ENCODE data around the gene BMP10.

BMP10 gene

GRCh38 chr2:68885074-68885810 lies 14.0 kb upstream of the BMP10 start:
- no peak for TF ChIP-seq JUND (IDR thresholded peaks at IDR 0.05; ENCODE audit: low read depth)
- in situ Hi-C loops (cut with HindIII; ENCODE audit: low pct_unique_long_range_greater_than_20kb, low sequenced_read_pairs), result no loop called here

GRCh38 chr2:68880213-68880612 lies 9.0 kb upstream of the BMP10 start:
- in situ Hi-C loops (cut with HindIII; ENCODE audit: low pct_unique_long_range_greater_than_20kb, low sequenced_read_pairs), result no loop called here
- no peak for TF ChIP-seq JUND (IDR thresholded peaks at IDR 0.05; ENCODE audit: low read depth)
- DNase-seq (ENCODE audit: low read depth in 1 of 2, low spot score in 1 of 2), result no peak

More at GRCh38 chr2:68885074-68885810, 14.0 kb upstream of the BMP10 start:
- no peak for DNase-seq (ENCODE audit: low read depth in 1 of 2, low spot score in 1 of 2)

GRCh38 chr2:68879296-68879695 lies 8.1 kb upstream of the BMP10 start:
- in situ Hi-C loops (cut with HindIII; ENCODE audit: low pct_unique_long_range_greater_than_20kb, low sequenced_read_pairs), result no loop called here
- no peak for TF ChIP-seq JUND (IDR thresholded peaks at IDR 0.05; ENCODE audit: low read depth)

GRCh38 chr2:68878753-68879152 lies 7.6 kb upstream of the BMP10 start:
- TF ChIP-seq JUND (IDR thresholded peaks at IDR 0.05; ENCODE audit: low read depth), result no peak
- in situ Hi-C loops (cut with HindIII; ENCODE audit: low pct_unique_long_range_greater_than_20kb, low sequenced_read_pairs), result no loop called here
- no peak for DNase-seq (ENCODE audit: low read depth in 1 of 2, low spot score in 1 of 2)

More at GRCh38 chr2:68879296-68879695, 8.1 kb upstream of the BMP10 start:
- DNase-seq (ENCODE audit: low read depth in 1 of 2, low spot score in 1 of 2), result no peak

GRCh38 chr2:68878071-68878711 lies 7.0 kb upstream of the BMP10 start:
- DNase-seq (ENCODE audit: low read depth in 1 of 2, low spot score in 1 of 2), result no peak
- in situ Hi-C loops (cut with HindIII; ENCODE audit: low pct_unique_long_range_greater_than_20kb, low sequenced_read_pairs), result no loop called here
- no peak for TF ChIP-seq JUND (IDR thresholded peaks at IDR 0.05; ENCODE audit: low read depth)

- DNase-seq (ENCODE audit: low read depth in 1 of 2, low spot score in 1 of 2), result no peak
- in situ Hi-C loops (cut with HindIII; ENCODE audit: low pct_unique_long_range_greater_than_20kb, low sequenced_read_pairs), result no loop called here
- no peak for TF ChIP-seq JUND (IDR thresholded peaks at IDR 0.05; ENCODE audit: low read depth)
Measured at GRCh38 chr2:68877079-68877772, 6.0 kb upstream of the BMP10 start.

GRCh38 chr2:68870215-68870614 lies 982 bp downstream of the BMP10 start:
- in situ Hi-C loops (cut with HindIII; ENCODE audit: low pct_unique_long_range_greater_than_20kb, low sequenced_read_pairs), result no loop called here
- TF ChIP-seq JUND (IDR thresholded peaks at IDR 0.05; ENCODE audit: low read depth), result no peak
- DNase-seq (ENCODE audit: low read depth in 1 of 2, low spot score in 1 of 2), result no peak

- in situ Hi-C loops (cut with HindIII; ENCODE audit: low pct_unique_long_range_greater_than_20kb, low sequenced_read_pairs), result no loop called here
- TF ChIP-seq JUND (IDR thresholded peaks at IDR 0.05; ENCODE audit: low read depth), result no peak
- DNase-seq (ENCODE audit: low read depth in 1 of 2, low spot score in 1 of 2), result no peak
Measured at GRCh38 chr2:68865108-68865507, 6.1 kb downstream of the BMP10 start.

GRCh38 chr2:68863996-68864395 lies 7.2 kb downstream of the BMP10 start:
- in situ Hi-C loops (cut with HindIII; ENCODE audit: low pct_unique_long_range_greater_than_20kb, low sequenced_read_pairs), result no loop called here
- TF ChIP-seq JUND (IDR thresholded peaks at IDR 0.05; ENCODE audit: low read depth), result no peak
- DNase-seq (ENCODE audit: low read depth in 1 of 2, low spot score in 1 of 2), result no peak

GRCh38 chr2:68862889-68863288 lies 8.3 kb downstream of the BMP10 start:
- in situ Hi-C loops (cut with HindIII; ENCODE audit: low pct_unique_long_range_greater_than_20kb, low sequenced_read_pairs), result no loop called here
- DNase-seq (ENCODE audit: low read depth in 1 of 2, low spot score in 1 of 2), result no peak
- TF ChIP-seq JUND (IDR thresholded peaks at IDR 0.05; ENCODE audit: low read depth), result no peak

GRCh38 chr2:68861330-68861729 lies 9.9 kb downstream of the BMP10 start:
- no peak for DNase-seq (ENCODE audit: low read depth in 1 of 2, low spot score in 1 of 2)
- TF ChIP-seq JUND (IDR thresholded peaks at IDR 0.05; ENCODE audit: low read depth), result no peak
- in situ Hi-C loops (cut with HindIII; ENCODE audit: low pct_unique_long_range_greater_than_20kb, low sequenced_read_pairs), result no loop called here

- no peak for TF ChIP-seq JUND (IDR thresholded peaks at IDR 0.05; ENCODE audit: low read depth)
- DNase-seq (ENCODE audit: low read depth in 1 of 2, low spot score in 1 of 2), result no peak
- in situ Hi-C loops (cut with HindIII; ENCODE audit: low pct_unique_long_range_greater_than_20kb, low sequenced_read_pairs), result no loop called here
Measured at GRCh38 chr2:68860111-68860510, 11.1 kb downstream of the BMP10 start.

- no peak for TF ChIP-seq JUND (IDR thresholded peaks at IDR 0.05; ENCODE audit: low read depth)
- in situ Hi-C loops (cut with HindIII; ENCODE audit: low pct_unique_long_range_greater_than_20kb, low sequenced_read_pairs), result no loop called here
- no peak for DNase-seq (ENCODE audit: low read depth in 1 of 2, low spot score in 1 of 2)
Measured at GRCh38 chr2:68857855-68858456, 13.2 kb downstream of the BMP10 start.
